ENCODE measurements around the gene NXT1.
A peak's percentile ranks its signal among the peaks of the same experiment; 100 is the strongest.

The NXT1 gene

GRCh38 chr20:23361119-23361475 lies 10.5 kb downstream of the NXT1 start:
- DNase-seq (ENCODE audit: low read depth): no peak

DNA sequence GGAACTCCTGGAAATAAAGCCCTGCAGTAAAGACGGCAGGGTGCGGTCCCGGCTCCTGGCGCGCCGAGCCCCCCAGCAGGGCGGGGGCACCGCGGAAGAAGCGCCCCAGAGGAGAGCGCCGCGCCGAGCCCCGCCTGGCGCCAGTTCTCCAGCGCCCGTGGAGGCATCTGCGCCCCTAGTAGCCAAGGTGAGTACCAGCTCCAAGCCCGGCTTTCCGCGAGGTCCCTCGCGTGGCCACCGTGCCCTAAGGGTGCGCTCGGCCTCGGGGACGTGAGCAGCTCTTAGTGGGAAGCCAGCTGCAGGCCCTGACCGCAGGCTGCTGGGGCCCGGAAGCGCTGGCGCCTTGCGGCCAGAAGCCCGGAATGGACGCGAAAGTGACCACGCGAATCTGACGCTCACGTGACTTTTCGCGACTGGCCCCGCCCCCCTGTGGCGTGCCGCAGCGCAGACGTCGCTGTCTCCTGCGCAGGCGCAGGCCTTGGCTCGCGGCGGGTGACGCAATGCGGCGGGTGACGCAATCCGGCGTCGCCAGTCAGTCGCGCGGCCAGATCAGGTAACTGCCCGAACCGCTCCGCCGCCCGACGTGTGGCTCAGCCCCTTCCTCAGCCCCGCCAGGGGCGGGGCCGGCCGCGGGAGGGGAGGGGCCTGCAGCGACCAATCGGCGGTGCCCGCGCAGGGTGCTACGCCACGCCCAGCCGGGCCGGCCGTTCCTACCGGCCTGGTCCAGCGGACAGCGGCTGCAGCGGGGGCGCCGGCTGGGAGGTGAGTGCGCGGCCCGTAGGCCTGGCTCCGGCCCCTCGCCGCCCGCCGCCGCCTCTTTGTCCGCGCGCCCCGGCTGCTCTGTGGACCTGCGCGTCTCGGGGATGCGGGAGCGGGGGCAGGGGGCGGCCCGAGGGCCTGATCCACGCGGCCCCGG lies 11.1 kb downstream of the NXT1 start, which contains the start of gene GZF1:
GZF1 (plus strand) TSS at position 707 of the 916 bp plus-strand sequence. CDS start 2,202 bp downstream, outside the sequence.
- peak; percentile 99 for DNase-seq (ENCODE audit: low read depth)

- DNase-seq (ENCODE audit: low read depth): no peak
Observed at GRCh38 chr20:23362392-23363256, 12.0 kb downstream of the NXT1 start.

GRCh38 chr20:23363257-23363649 lies 12.7 kb downstream of the NXT1 start:
- DNase-seq (ENCODE audit: low read depth): no peak

- DNase-seq (ENCODE audit: low read depth): no peak
Observed at GRCh38 chr20:23365390-23366165, 15.0 kb downstream of the NXT1 start.

DNA sequence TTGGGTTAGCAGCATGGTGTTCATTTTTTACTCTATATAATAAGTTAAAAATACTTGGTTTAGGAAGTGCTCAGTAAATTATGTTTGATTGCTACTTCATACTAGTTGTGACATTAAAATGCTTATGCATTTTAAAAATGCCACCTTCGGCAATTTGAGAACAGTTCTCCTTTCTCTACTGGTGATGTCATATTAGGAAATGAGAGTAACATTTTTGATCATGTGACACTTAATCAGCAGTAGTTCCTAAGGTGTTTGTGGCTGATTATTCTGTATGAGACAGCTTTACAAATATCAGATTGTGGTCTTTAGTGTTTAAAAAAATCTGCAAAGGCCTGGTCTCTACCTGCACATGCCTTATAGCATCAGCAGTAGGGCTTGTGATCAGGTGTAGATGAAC lies 15.8 kb downstream of the NXT1 start:
- DNase-seq (ENCODE audit: low read depth): no peak

- no peak for DNase-seq (ENCODE audit: low read depth)
Observed at GRCh38 chr20:23367770-23368169, 17.2 kb downstream of the NXT1 start.

DNA sequence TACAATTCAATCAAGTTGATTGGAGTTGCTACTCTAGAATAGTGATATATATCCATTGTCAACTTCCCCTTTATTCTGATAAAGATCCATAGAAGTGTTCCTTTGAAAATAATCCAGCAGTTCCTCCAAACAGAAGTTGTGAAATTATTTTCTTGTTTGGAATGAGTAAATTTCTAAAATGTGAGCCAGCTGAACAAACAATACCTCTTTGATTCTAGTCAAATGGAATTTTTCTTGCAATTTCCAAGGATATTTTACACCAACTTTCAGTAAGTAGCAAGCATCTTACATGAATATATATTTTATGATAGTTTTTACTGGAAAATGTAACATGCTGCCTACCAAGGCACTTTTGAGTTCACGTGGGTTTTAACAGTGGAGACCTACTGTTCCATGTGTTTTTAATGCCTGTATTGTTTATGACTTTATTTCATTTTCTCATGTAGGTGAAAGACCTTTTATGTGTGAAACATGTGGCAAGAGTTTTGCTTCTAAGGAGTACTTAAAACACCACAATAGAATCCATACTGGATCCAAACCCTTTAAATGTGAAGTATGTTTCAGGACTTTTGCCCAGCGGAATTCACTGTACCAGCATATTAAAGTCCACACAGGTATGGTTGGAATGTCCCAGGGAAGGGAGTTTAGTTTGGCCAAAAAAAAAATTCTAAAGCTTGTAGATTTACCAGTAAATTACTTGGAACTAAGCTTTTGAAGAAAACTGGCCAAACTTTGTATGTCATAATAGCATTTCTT lies 17.9 kb downstream of the NXT1 start:
- no peak for DNase-seq (ENCODE audit: low read depth)

- no peak for DNase-seq (ENCODE audit: low read depth)
Observed at GRCh38 chr20:23369072-23369823, 18.7 kb downstream of the NXT1 start.

GRCh38 chr20:23370274-23370673 lies 19.7 kb downstream of the NXT1 start:
- DNase-seq (ENCODE audit: low read depth): no peak

DNA sequence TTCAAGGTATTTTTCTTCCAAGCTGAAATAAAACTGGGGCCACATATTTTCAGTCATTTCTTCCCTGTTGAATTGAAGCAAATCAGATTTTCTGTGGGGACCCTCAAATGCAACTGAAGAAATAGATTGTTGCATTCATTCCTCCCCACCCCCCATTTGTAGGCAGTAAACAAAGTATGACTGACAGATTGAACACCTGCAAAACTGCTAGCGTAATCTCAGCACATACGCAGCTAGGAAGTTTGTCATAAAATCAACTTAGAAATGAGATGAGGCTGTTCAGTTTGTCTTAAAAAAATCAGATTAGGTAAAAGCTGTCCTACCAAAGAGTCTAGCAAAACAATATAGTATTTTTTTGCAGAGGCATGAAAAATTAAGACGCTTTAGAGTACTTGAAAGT lies 20.3 kb downstream of the NXT1 start:
- no peak for DNase-seq (ENCODE audit: low read depth)

- DNase-seq (ENCODE audit: low read depth): no peak
Observed at GRCh38 chr20:23371496-23371895, 20.9 kb downstream of the NXT1 start.

GRCh38 chr20:23374441-23374840 lies 23.9 kb downstream of the NXT1 start:
- DNase-seq (ENCODE audit: low read depth): no peak

GRCh38 chr20:23375827-23376226 lies 25.2 kb downstream of the NXT1 start:
- no peak for DNase-seq (ENCODE audit: low read depth)

GRCh38 chr20:23379772-23380171 lies 29.2 kb downstream of the NXT1 start:
- DNase-seq (ENCODE audit: low read depth): no peak

- DNase-seq (ENCODE audit: low read depth): no peak
Observed at GRCh38 chr20:23381876-23382275, 31.3 kb downstream of the NXT1 start.

DNA sequence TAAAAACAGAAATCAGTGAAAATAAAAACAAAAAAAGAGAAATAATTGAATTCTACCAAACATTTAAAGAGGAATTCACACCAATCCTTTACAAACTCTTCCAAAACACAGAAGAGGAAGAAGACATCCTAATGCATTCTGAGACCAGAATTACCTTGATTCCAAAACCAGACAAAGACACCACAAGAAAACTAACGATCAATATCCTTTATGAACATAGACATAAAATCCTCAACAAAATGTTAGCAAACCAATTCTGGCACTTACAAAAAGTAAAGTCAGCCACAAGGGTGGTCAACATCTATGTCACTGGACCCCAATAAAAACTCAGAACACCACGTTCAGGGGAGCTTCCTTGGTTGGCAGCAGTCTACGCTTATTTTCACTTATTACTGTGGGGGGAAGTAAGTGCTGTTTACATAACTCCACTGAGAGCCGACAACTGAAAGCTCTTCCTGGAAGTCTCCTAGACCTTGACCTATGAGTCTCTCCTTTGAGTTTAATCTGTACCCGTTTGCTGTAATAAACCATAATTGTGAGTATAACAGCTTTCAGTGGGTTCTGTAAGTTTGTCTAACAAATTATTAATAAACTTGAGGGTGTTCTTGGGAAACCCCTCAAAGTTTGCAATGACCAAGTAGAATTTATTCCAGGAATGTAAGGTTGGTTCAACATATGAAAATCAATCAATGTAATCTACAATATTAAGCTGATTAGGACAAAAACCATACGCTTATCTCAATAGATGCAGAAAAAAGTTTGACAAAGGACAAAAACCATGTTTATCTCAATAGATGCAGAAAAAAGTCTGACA lies 35.9 kb downstream of the NXT1 start:
- DNase-seq (ENCODE audit: low read depth): no peak

DNA sequence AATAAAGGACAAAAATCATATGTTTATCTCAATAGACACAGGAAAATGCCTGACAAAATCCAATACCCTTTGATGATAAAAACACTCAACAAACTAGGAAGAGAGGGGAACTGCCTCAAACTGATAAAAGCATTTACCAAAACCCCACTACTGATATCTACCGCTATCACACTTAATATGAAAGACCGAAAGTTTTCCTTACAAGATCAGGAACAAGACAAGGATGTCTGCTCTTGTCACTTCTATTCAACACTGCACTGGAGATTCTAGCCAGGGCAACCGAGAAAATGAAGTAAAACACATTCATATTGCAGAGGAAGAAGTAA lies 36.5 kb downstream of the NXT1 start:
- no peak for DNase-seq (ENCODE audit: low read depth)

- DNase-seq (ENCODE audit: low read depth): no peak
Observed at GRCh38 chr20:23390091-23390774, 39.6 kb downstream of the NXT1 start.

Measured in activated T-cell treated with anti-CD3 and anti-CD28 coated beads for 48 hours (primary cell).